Muscle layer of duodenum (tissue), 2 donors: Measurements from ENCODE around the gene PRDM15.

Experiments
- H3K27ac ChIP-seq: one replicate; pipeline ENCODE4 v1.7.0; 2013; ENCODE audit warnings: mild to moderate bottlenecking, low read length
- H3K27me3 ChIP-seq: one replicate; pipeline ENCODE4 v1.7.0; 2013; ENCODE audit warnings: low read depth, mild to moderate bottlenecking, control low read depth, low read length
- H3K36me3 ChIP-seq, 2 donors: one replicate each; pipeline ENCODE4 v1.7.0; 2013; ENCODE audit warnings: low read length in 2 of 2, control low read depth in 1 of 2, mild to moderate bottlenecking in 1 of 2; ENCODE audit not compliant: insufficient read depth in 2 of 2, control insufficient read depth in 1 of 2
- H3K4me1 ChIP-seq, 2 donors: one replicate each; pipeline ENCODE4 v1.7.0; 2013; ENCODE audit warnings: low read length in 2 of 2, mild to moderate bottlenecking in 2 of 2, control low read depth in 1 of 2, moderate library complexity in 1 of 2; ENCODE audit not compliant: insufficient read depth in 2 of 2, control insufficient read depth in 1 of 2
- H3K4me3 ChIP-seq, 2 donors: one replicate each; pipeline ENCODE4 v1.7.0; 2013; ENCODE audit warnings: low read length in 2 of 2, low read depth in 1 of 2, mild to moderate bottlenecking in 1 of 2
- H3K9me3 ChIP-seq, 2 donors: one replicate each; pipeline ENCODE4 v1.7.0; 2013; ENCODE audit warnings: low read length in 2 of 2, control low read depth in 1 of 2, mild to moderate bottlenecking in 1 of 2; ENCODE audit not compliant: control insufficient read depth in 1 of 2
- donor health status: healthy.

Gene PRDM15

GRCh38 chr21:41879190-41879998 lies at the start of gene PRDM15:
Gene PRDM15, minus strand, starts transcription at chr21:41879344. Its CDS starts 18,981 bp downstream, at chr21:41860363.
- no peaks in the 10 kb centered on the region for H3K9me3 ChIP-seq
- no peaks in the 10 kb centered on the region for H3K27me3 ChIP-seq
- peaks cover 0 to 11% of the 10 kb centered on the region in 2 donors for H3K4me1 ChIP-seq
- peak within 1 kb of the TSS; percentile 77 for H3K4me3 ChIP-seq
- H3K27ac ChIP-seq = peak within 1 kb of the TSS; percentile 10
- no peaks in the 10 kb centered on the region for H3K36me3 ChIP-seq

DNA sequence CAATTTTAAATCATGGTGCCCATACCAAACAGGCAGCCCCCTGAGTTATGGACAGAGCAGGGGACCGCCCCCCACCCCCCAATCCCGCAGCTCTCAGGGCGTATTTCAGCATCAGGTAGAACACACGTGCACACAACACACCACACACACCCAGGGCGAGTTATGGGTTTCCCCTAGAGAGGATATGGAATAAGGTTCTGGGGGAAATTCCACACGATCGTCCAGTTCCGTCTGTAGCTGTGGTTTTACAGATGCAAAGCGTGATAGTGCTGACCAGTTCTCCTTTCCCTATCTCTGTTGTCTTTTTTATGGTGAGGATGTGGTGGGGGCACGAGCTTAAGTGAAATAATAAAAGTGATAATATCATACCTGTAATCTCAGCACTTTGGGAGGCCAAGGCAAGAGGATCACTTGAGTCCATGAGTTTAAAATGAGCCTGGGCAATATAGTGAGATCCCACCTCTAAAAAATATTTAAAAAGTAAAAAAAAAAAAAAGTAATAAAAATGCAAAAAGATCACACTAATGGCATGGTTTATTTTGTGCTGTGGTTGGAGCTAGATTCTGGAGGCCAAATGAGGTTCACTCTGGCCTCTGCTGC lies 49.6 kb upstream of the PRDM15 start:
- Histone ChIP-seq H3K27ac (no peak overlapping the region), H3K4me1 (peaks cover 17 to 28% of the 10 kb centered on the region in 2 donors), H3K27me3 (no peaks in the 10 kb centered on the region), H3K9me3 (no peaks in the 10 kb centered on the region), H3K36me3 (peaks cover 0 to under 1% of the 10 kb centered on the region in 2 donors), H3K4me3 (no peak overlapping the region)

DNA sequence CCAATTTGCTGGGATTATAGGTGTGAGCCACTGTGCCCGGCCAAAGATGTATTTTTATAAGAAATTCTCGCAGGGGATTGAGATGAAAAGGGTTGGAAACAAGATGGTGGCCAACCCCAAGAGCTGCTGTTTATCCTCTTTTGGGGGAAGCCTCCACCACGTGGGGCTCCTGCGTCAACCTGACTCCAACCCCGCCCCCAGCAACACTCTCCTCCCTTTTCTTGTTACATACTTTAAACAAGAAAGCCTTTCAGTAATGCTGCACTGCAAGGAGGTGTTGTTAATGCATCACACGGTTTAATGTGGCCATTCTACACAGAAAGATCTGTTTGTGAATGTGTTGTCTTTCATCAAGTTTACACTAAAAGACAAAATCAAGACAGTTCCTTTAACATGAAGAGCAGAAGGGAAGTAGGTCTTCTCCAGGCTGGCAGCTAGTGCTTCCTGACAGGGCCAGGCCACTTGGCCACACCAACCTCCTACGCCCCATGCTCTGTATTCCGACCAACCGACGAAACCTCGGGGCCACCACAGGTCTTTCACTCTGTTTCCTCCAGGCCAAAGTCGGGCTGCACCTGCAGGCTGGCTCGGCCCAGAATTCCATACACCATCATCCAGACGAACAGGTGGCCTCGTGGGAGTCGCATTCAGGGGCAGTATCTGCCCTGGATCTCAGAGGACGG lies 48.7 kb upstream of the PRDM15 start:
- H3K27ac ChIP-seq = peak overlapping the region; percentile 5

GRCh38 chr21:41926807-41927171 lies 47.6 kb upstream of the PRDM15 start:
- no peaks in the 10 kb centered on the region for H3K27me3 ChIP-seq
- peaks cover 6 to 27% of the 10 kb centered on the region in 2 donors for H3K4me1 ChIP-seq
- peak overlapping the region; percentile 50 to 70 for H3K4me3 ChIP-seq
- H3K27ac ChIP-seq = peak overlapping the region; percentile 94
- H3K9me3 ChIP-seq = no peaks in the 10 kb centered on the region
- H3K36me3 ChIP-seq = peaks cover 0 to 3% of the 10 kb centered on the region in 2 donors

More for the DNA sequence above, 48.7 kb upstream of the PRDM15 start:
- Histone ChIP-seq H3K9me3 (no peaks in the 10 kb centered on the region), H3K4me1 (peaks cover 9 to 27% of the 10 kb centered on the region in 2 donors), H3K36me3 (peaks cover 0 to 3% of the 10 kb centered on the region in 2 donors), H3K4me3 (no peak overlapping the region), H3K27me3 (no peaks in the 10 kb centered on the region)

DNA sequence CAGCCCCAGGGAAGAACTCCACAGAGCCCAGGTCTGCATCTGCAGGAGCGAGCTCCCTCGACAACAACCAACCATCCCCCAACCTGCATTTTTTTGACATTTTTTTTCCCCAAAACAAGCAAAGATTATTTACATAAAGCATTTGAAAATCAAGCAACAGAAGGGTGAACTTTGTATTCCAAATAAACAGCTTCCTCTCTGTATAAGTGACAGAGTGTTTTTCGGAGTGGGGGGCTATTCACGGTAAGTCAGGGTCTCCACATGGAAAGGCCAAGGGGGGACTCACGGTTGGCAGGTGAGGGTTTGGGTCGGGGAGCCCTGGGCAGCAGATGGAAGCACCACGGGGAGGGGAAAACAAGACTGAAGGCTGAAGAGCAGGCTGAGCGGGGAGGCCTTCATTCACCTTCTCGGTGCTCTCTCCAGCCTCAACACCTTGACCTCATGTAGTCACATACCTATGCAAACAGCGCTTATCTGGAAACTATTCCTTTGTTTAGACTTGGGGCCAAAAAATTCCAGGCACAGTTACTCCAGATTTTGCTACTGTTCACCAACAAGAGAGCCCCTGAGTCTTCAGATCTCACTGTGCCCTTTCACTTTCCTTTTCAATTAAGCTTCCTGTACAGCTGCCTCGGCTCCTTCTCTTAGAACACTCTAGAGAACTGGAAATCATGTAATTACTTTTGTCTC lies 47.1 kb upstream of the PRDM15 start:
- H3K36me3 ChIP-seq = peaks cover 0 to 3% of the 10 kb centered on the region in 2 donors
- peak overlapping the region; percentile 94 for H3K27ac ChIP-seq
- H3K9me3 ChIP-seq = no peaks in the 10 kb centered on the region
- no peaks in the 10 kb centered on the region for H3K27me3 ChIP-seq
- peak overlapping the region; percentile 50 to 70 for H3K4me3 ChIP-seq
- peaks cover 6 to 27% of the 10 kb centered on the region in 2 donors for H3K4me1 ChIP-seq

GRCh38 chr21:41925767-41926116 lies 46.6 kb upstream of the PRDM15 start:
- Histone ChIP-seq H3K4me3 (peak overlapping the region; percentile 50 to 70), H3K27me3 (no peaks in the 10 kb centered on the region), H3K36me3 (peaks cover 0 to 3% of the 10 kb centered on the region in 2 donors), H3K27ac (peak overlapping the region; percentile 94), H3K4me1 (peaks cover 6 to 27% of the 10 kb centered on the region in 2 donors), H3K9me3 (no peaks in the 10 kb centered on the region)

GRCh38 chr21:41924368-41924754 lies 45.2 kb upstream of the PRDM15 start:
- Histone ChIP-seq H3K4me3 (no peak overlapping the region), H3K36me3 (peaks cover 0 to 3% of the 10 kb centered on the region in 2 donors), H3K4me1 (peaks cover 6 to 22% of the 10 kb centered on the region in 2 donors), H3K27me3 (no peaks in the 10 kb centered on the region), H3K27ac (peak overlapping the region; percentile 86), H3K9me3 (no peaks in the 10 kb centered on the region)

- H3K9me3 ChIP-seq = no peaks in the 10 kb centered on the region
- H3K36me3 ChIP-seq = peaks cover 3 to 7% of the 10 kb centered on the region in 2 donors
- peak overlapping the region; percentile 86 for H3K27ac ChIP-seq
- H3K4me1 ChIP-seq = peaks cover 6 to 22% of the 10 kb centered on the region in 2 donors
- H3K4me3 ChIP-seq = no peak overlapping the region
- H3K27me3 ChIP-seq = no peaks in the 10 kb centered on the region
These were observed 44.7 kb upstream of the PRDM15 start for GRCh38 chr21:41923631-41924367.

DNA sequence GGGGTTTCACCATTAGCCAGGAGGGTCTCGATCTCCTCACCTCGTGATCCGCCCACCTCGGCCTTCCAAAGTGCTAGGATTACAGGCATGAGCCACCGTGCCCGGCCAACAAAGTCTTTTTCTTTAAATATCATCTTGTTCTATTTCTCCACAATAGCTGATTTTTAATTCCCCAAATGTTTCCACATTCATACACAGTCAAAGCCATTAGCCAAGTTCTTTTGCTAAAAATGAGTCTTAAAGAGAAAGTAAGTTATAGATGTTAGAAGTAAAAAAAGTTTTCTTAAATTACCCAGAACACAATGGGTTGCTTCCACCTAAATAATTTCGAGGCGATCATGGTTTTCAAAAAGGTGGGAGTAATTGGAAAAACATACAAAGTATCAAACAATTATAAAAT lies 44.0 kb upstream of the PRDM15 start:
- H3K36me3 ChIP-seq = peaks cover 7 to 13% of the 10 kb centered on the region in 2 donors
- no peaks in the 10 kb centered on the region for H3K9me3 ChIP-seq
- H3K27ac ChIP-seq = peak overlapping the region; percentile 86
- no peak overlapping the region for H3K4me3 ChIP-seq
- peaks cover 6 to 20% of the 10 kb centered on the region in 2 donors for H3K4me1 ChIP-seq
- H3K27me3 ChIP-seq = no peaks in the 10 kb centered on the region

- Histone ChIP-seq H3K27me3 (no peaks in the 10 kb centered on the region), H3K27ac (no peak overlapping the region), H3K36me3 (peaks cover 18 to 34% of the 10 kb centered on the region in 2 donors), H3K4me1 (peaks cover 6 to 16% of the 10 kb centered on the region in 2 donors), H3K4me3 (no peak overlapping the region), H3K9me3 (no peaks in the 10 kb centered on the region)
These were observed 41.9 kb upstream of the PRDM15 start for GRCh38 chr21:41921021-41921420.
